ENCODE data around the gene SPEF2. TPM values are rescaled to one million over a fixed set of nuclear protein-coding genes. Genes with fewer than 3 reads are reported as not detected.
"Not testable (repeated sequence)": the region's sequence is repeated elsewhere in the genome, so short reads cannot be mapped to it uniquely, and the experiment has no call there.

The SPEF2 gene
- total RNA-seq, 5 donors from 2014 or later (not counting 1 experiment from before 2014, with no cell fraction given) = 6.0 to 12.3 (median 11.3) TPM

DNA sequence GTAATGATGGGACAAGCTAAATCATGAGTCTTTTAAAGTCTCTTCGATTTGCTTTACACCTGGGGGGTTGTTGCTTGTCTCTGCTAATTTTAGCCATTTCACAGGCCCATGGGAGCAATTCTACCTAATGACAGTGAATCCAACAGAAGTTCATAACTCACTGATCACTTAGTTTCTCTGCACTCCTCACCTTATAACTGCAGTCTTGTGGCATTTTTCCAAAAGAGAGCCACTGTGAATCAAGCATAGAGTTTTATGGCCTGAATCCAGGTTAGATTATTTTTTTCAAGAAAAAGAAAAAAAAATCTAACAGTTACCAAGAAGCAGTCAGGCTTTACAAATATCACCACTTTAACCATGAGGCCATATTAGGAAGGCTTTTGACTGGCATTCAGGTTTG lies 237.5 kb downstream of the SPEF2 start:
- no CpG with 5 or more reads among the region's 1 CpG for WGBS (ENCODE audit: insufficient coverage)
- peak overlapping the region; percentile 99 for H3K27ac ChIP-seq (ENCODE audit: low read length)
- no peaks in the 10 kb centered on the region for H3K27me3 Mint-ChIP-seq
- ATAC-seq (replicated peaks in 1 of 4) = no peak
- peaks cover 48 to 50% of the 10 kb centered on the region in 2 experiments for H3K4me1 ChIP-seq (ENCODE audit: control insufficient read depth in 1 of 2, extremely low read depth in 1 of 2, insufficient read depth in 2 of 2, low read length in 2 of 2)
- no peaks in the 10 kb centered on the region for H3K27me3 ChIP-seq (replicated peaks in 1 of 2; ENCODE audit: control insufficient read depth in 2 of 2, extremely low read depth in 1 of 2, insufficient read depth in 2 of 2, low read length in 1 of 2)
- no peaks in the 10 kb centered on the region for H3K9me3 ChIP-seq
- peaks cover 0 to 16% of the 10 kb centered on the region in 2 donors for H3K36me3 ChIP-seq (ENCODE audit: control insufficient read depth in 2 of 2, extremely low read depth in 1 of 2, insufficient read depth in 1 of 2, low read length in 1 of 2)
- peak overlapping the region; percentile 10 to 83 for H3K4me3 ChIP-seq (ENCODE audit: control insufficient read depth in 1 of 2, extremely low read depth in 1 of 2, low read length in 1 of 2)
- H3K36me3 Mint-ChIP-seq = peaks cover 34% of the 10 kb centered on the region
- H3K27ac Mint-ChIP-seq = peak overlapping the region; percentile 99 to 100
- H3K4me3 Mint-ChIP-seq = peak overlapping the region; percentile 92 to 94 (median 92)
- ChIA-PET CTCF (interaction anchor here in 1 of 2 donors (1.2 to 6.9 kb wide), 12 partner anchors 22 to 204 kb away, joined by 3 to 58 read pairs (median 6); no protein-coding TSS in a partner anchor), POLR2A (interaction anchor here (0.5 to 14.5 kb wide), 18 partner anchors 8 to 160 kb away, joined by 3 to 178 read pairs (median 8); no protein-coding TSS in a partner anchor)
- no peaks in the 10 kb centered on the region for H3K9me3 Mint-ChIP-seq
- H3K4me1 Mint-ChIP-seq = peaks cover 60 to 76% (median 70%) of the 10 kb centered on the region in 3 donors
- DNase-seq = peak in 1 of 35 experiments; percentile 39

DNA sequence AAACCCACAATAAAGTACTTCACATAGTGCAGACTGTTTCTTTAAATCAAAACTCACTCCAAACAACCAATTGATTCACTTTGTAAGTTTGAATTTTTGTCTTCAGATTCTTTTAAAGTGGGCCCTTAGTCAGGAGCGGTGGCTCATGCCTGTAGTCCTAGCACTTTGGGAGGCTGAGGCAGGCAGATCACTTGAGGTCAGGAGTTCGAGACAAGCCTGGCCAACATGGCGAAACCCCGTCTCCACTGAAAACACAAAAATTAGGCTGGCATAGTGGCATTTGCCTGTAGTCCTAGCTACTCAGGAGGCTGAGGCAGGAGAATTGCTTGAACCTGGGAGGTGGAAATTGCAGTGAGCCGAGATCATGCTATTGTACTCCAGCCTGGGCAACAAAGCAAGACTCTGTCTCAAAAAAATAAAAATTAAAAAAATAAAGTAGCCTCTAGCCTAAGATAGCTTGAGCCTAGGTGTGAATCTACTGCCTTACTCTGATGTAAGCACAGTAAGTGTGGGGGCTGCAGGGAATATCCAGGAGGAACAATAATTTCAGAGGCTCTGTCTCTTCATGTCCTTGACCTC lies 238.6 kb downstream of the SPEF2 start:
- ChIA-PET CTCF (interaction anchor here in 1 of 2 donors (0.9 to 6.9 kb wide), 7 partner anchors 34 to 79 kb away, joined by 3 to 58 read pairs (median 4); no protein-coding TSS in a partner anchor), POLR2A (interaction anchor here (0.6 to 14.5 kb wide), 14 partner anchors 25 to 204 kb away, joined by 3 to 178 read pairs (median 6); no protein-coding TSS in a partner anchor)
- DNase-seq = peak in 3 of 35 experiments; percentile 45 to 55 (median 47)
- Mint-ChIP-seq H3K4me3 (peak overlapping the region; percentile 92 to 97 (median 92)), H3K4me1 (peaks cover 53 to 76% (median 68%) of the 10 kb centered on the region in 3 donors), H3K27ac (peak overlapping the region; percentile 99 to 100), H3K36me3 (peaks cover 45% of the 10 kb centered on the region)
- 63% methylated on average over 3 of the region's 5 CpGs for WGBS (ENCODE audit: insufficient coverage)
- H3K36me3 ChIP-seq (ENCODE audit: control insufficient read depth in 2 of 2, extremely low read depth in 1 of 2, insufficient read depth in 1 of 2, low read length in 1 of 2) = peaks cover 4 to 26% of the 10 kb centered on the region in 2 donors
- H3K27ac ChIP-seq (ENCODE audit: low read length) = peak overlapping the region; percentile 99
- not testable (repeated sequence) for H3K27me3 ChIP-seq (replicated peaks in 1 of 2; ENCODE audit: control insufficient read depth in 2 of 2, extremely low read depth in 1 of 2, insufficient read depth in 2 of 2, low read length in 1 of 2); H3K27me3 Mint-ChIP-seq; H3K9me3 ChIP-seq; H3K9me3 Mint-ChIP-seq; ATAC-seq (replicated peaks in 1 of 4)
- peak overlapping the region; percentile 83 to 94 for H3K4me3 ChIP-seq (ENCODE audit: control insufficient read depth in 1 of 2, extremely low read depth in 1 of 2, low read length in 1 of 2)
- peaks cover 43 to 50% of the 10 kb centered on the region in 2 experiments for H3K4me1 ChIP-seq (ENCODE audit: control insufficient read depth in 1 of 2, extremely low read depth in 1 of 2, insufficient read depth in 2 of 2, low read length in 2 of 2)

DNA sequence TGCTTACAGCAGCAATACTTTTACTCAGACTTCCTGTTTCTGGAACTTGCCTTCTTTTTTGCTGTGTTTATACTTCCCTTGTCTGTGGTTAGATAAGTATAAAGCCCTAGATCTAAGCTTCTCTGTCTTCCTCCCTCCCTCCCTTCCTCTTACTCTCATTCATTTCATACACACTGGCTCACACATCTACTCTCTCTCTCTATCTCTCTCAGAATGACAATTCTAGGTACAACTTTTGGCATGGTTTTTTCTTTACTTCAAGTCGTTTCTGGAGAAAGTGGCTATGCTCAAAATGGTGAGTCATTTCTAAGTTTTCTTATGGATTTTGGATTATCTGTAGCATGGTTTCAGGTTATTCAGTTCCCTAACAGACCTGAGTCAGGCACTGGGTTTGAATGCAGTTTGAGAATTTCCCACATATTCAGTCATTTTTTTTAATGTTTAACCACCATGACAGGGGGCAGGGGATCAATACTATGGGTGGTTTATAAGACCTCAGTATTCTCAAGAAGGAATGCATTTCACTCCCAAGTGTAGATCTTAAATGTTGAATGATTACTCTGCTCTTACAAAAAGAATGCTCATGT lies 239.2 kb downstream of the SPEF2 start, which contains the start of gene IL7R:
Gene IL7R, plus strand, starts transcription at position 127 of the 587 bp plus-strand sequence. Its CDS starts 87 bp downstream, at position 214.
- peaks cover 53 to 76% (median 68%) of the 10 kb centered on the region in 3 donors for H3K4me1 Mint-ChIP-seq
- H3K36me3 Mint-ChIP-seq = peaks cover 51% of the 10 kb centered on the region
- peak within 1 kb of the TSS; percentile 92 to 97 (median 92) for H3K4me3 Mint-ChIP-seq
- no CpG with 5 or more reads among the region's 1 CpG for WGBS (ENCODE audit: insufficient coverage)
- Histone ChIP-seq H3K36me3 (ENCODE audit: control insufficient read depth in 2 of 2, extremely low read depth in 1 of 2, insufficient read depth in 1 of 2, low read length in 1 of 2) (peaks cover 4 to 31% of the 10 kb centered on the region in 2 donors), H3K4me3 (ENCODE audit: control insufficient read depth in 1 of 2, extremely low read depth in 1 of 2, low read length in 1 of 2) (peak within 1 kb of the TSS; percentile 83 to 94), H3K27me3 (replicated peaks in 1 of 2; ENCODE audit: control insufficient read depth in 2 of 2, extremely low read depth in 1 of 2, insufficient read depth in 2 of 2, low read length in 1 of 2) (no peaks in the 10 kb centered on the region), H3K27ac (ENCODE audit: low read length) (peak within 1 kb of the TSS; percentile 99), H3K9me3 (no peaks in the 10 kb centered on the region), H3K4me1 (ENCODE audit: control insufficient read depth in 1 of 2, extremely low read depth in 1 of 2, insufficient read depth in 2 of 2, low read length in 2 of 2) (peaks cover 37 to 51% of the 10 kb centered on the region in 2 experiments)
- no peaks in the 10 kb centered on the region for H3K9me3 Mint-ChIP-seq
- H3K27me3 Mint-ChIP-seq = no peaks in the 10 kb centered on the region
- CTCF ChIA-PET = interaction anchor here in 1 of 2 donors (0.9 to 6.9 kb wide), 7 partner anchors 34 to 79 kb away, joined by 3 to 58 read pairs (median 4); no protein-coding TSS in a partner anchor
- POLR2A ChIA-PET = interaction anchor here (0.6 to 14.5 kb wide), 16 partner anchors 12 to 205 kb away, joined by 3 to 178 read pairs (median 6); no protein-coding TSS in a partner anchor
- DNase-seq (peak in 5 of 35 experiments; percentile 18 to 74 (median 24)), ATAC-seq (replicated peaks in 1 of 4) (peak; percentile 44 to 55 (median 48))
- peak within 1 kb of the TSS; percentile 99 to 100 for H3K27ac Mint-ChIP-seq

DNA sequence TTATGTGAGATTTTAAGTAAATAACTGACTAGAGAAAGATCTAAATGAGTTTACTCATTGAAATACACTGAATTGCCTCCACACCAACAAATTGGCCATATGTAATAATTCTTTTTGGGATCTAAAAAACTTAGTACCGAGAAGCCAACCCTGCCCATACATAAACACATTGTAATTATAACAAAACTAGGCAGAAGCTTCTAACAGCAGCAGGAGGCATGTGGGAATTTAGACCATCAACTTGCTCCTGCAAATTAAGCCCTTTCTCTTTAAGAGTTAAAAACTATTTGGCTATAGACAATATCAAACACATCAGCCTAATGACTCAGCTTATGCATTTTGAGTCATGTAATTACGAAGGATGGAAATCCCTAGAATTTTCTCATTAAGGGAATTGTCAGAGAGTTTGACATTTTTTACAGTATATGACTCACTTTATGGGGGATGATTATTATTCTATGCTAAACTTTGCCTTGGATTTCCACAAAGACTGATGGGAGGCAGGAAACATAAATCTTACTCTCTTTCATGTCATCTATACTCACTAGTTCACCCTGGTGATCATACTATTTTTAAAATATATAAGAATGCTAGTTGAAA lies 240.0 kb downstream of the SPEF2 start:
- POLR2A ChIA-PET = interaction anchor here (0.6 to 14.5 kb wide), 23 partner anchors 11 to 942 kb away, joined by 3 to 178 read pairs (median 8); partner anchors contain the start of genes BRIX1 (in 1 of the 2) and RAD1 (in 1 of the 2)
- H3K4me3 Mint-ChIP-seq = peak overlapping the region; percentile 92 to 97 (median 92)
- peak overlapping the region; percentile 83 to 94 for H3K4me3 ChIP-seq (ENCODE audit: control insufficient read depth in 1 of 2, extremely low read depth in 1 of 2, low read length in 1 of 2)
- no peaks in the 10 kb centered on the region for H3K9me3 ChIP-seq
- peaks cover 4 to 40% of the 10 kb centered on the region in 2 donors for H3K36me3 ChIP-seq (ENCODE audit: control insufficient read depth in 2 of 2, extremely low read depth in 1 of 2, insufficient read depth in 1 of 2, low read length in 1 of 2)
- H3K36me3 Mint-ChIP-seq = peaks cover 59% of the 10 kb centered on the region
- WGBS (ENCODE audit: insufficient coverage) = no CpG with 5 or more reads among the region's 2 CpGs
- CTCF ChIA-PET = interaction anchor here (1.2 to 6.9 kb wide), 11 partner anchors 38 to 206 kb away, joined by 3 to 58 read pairs (median 6); no protein-coding TSS in a partner anchor
- peaks cover 36 to 49% of the 10 kb centered on the region in 2 experiments for H3K4me1 ChIP-seq (ENCODE audit: control insufficient read depth in 1 of 2, extremely low read depth in 1 of 2, insufficient read depth in 2 of 2, low read length in 2 of 2)
- H3K27me3 ChIP-seq (replicated peaks in 1 of 2; ENCODE audit: control insufficient read depth in 2 of 2, extremely low read depth in 1 of 2, insufficient read depth in 2 of 2, low read length in 1 of 2) = no peaks in the 10 kb centered on the region
- DNase-seq = no peak
- no peaks in the 10 kb centered on the region for H3K27me3 Mint-ChIP-seq
- H3K27ac ChIP-seq (ENCODE audit: low read length) = peak overlapping the region; percentile 99
- ATAC-seq (replicated peaks in 1 of 4) = no peak
- peaks cover 52 to 76% (median 68%) of the 10 kb centered on the region in 3 donors for H3K4me1 Mint-ChIP-seq
- H3K27ac Mint-ChIP-seq = peak overlapping the region; percentile 99 to 100
- H3K9me3 Mint-ChIP-seq = no peaks in the 10 kb centered on the region

DNA sequence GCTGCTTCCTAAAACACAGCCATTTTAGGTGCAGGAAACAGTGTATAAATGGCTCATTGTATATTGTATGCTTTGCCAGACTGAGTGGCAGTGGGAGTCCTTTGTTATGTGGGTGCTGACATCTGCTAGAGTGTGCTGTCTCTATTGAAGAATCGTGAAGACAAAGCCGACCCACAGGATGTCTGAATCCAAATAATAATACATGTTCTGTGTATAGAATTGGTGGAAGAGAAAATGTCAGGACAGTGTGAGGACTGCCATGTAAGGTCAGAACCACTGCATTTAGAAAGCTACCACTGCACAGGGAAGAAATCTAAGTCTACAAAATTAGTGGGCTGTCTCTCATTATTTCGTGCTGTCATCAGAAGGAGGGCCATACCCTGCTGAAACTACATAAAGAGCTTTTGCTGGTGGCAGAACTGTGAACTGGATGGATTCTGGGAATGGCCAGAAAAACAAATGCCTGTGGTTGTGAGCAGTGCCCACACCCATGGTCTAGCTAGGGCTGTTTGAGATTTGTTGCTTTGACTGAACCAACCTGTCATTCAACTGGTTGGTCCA lies 241.5 kb downstream of the SPEF2 start:
- CTCF ChIA-PET = interaction anchor here (0.6 to 6.9 kb wide), 24 partner anchors 8 to 208 kb away, joined by 3 to 58 read pairs (median 5); no protein-coding TSS in a partner anchor
- H3K27ac ChIP-seq (ENCODE audit: low read length) = peak overlapping the region; percentile 99
- Mint-ChIP-seq H3K36me3 (peaks cover 71% of the 10 kb centered on the region), H3K4me1 (peaks cover 51 to 76% (median 67%) of the 10 kb centered on the region in 3 donors), H3K4me3 (peak overlapping the region; percentile 92 to 97 (median 92)), H3K9me3 (no peaks in the 10 kb centered on the region), H3K27me3 (no peaks in the 10 kb centered on the region), H3K27ac (peak overlapping the region; percentile 90 to 98)
- POLR2A ChIA-PET = interaction anchor here (0.6 to 14.5 kb wide), 39 partner anchors 9 to 1182 kb away, joined by 3 to 178 read pairs (median 6); no protein-coding TSS in a partner anchor
- H3K36me3 ChIP-seq (ENCODE audit: control insufficient read depth in 2 of 2, extremely low read depth in 1 of 2, insufficient read depth in 1 of 2, low read length in 1 of 2) = peaks cover 4 to 54% of the 10 kb centered on the region in 2 donors
- peak in 27 of 35 experiments; percentile 9 to 65 (median 37) for DNase-seq
- 0% methylated on average over 1 of the region's 3 CpGs for WGBS (ENCODE audit: insufficient coverage)
- no peaks in the 10 kb centered on the region for H3K9me3 ChIP-seq
- no peaks in the 10 kb centered on the region for H3K27me3 ChIP-seq (replicated peaks in 1 of 2; ENCODE audit: control insufficient read depth in 2 of 2, extremely low read depth in 1 of 2, insufficient read depth in 2 of 2, low read length in 1 of 2)
- H3K4me1 ChIP-seq (ENCODE audit: control insufficient read depth in 1 of 2, extremely low read depth in 1 of 2, insufficient read depth in 2 of 2, low read length in 2 of 2) = peaks cover 28 to 45% of the 10 kb centered on the region in 2 experiments
- peak; percentile 19 to 39 (median 22) for ATAC-seq (replicated peaks in 1 of 4)
- peak overlapping the region; percentile 83 to 94 for H3K4me3 ChIP-seq (ENCODE audit: control insufficient read depth in 1 of 2, extremely low read depth in 1 of 2, low read length in 1 of 2)
